PC-9 (cell line): ENCODE data around the gene SYNGR2. TPM values are rescaled to one million over a fixed set of nuclear protein-coding genes. Genes with fewer than 3 reads are reported as not detected.
A peak's percentile ranks its signal among the peaks of the same experiment; 100 is the strongest.

Experiments
- BruUV-seq: library from RNA; stranded (reverse); fragments of 400-500 nt; replicated peaks from 2 replicates; lab custom pipeline; 2021; lab: Mats Ljungman, UMichigan
- CTCF ChIA-PET: fragments of 300-600 bp; sonication (Branson Sonifier 250); formaldehyde crosslinking; loops from one replicate; lab custom pipeline; 2022; ENCODE audit warnings: antibody characterized with exemption; lab: Charles Lee
- POLR2A ChIA-PET: fragments of 300-600 bp; sonication (Branson Sonifier 250); formaldehyde crosslinking; loops from one replicate; lab custom pipeline; 2022; ENCODE audit warnings: antibody characterized with exemption; ENCODE audit not compliant: unreplicated experiment; lab: Charles Lee
- DNase-seq, 2 experiments: peaks; one replicate each; pipeline versions ENCODE4 v3.0.0 to v3.0.0-alpha.2; 2015 to 2022; ENCODE audit warnings: mixed read lengths in 1 of 2
- H2AFZ ChIP-seq: fragments of 200-600 bp; sonication (generic); 2 replicates; pipeline ENCODE4 v1.8.1; 2017; ENCODE audit warnings: antibody characterized with exemption
- H3F3A ChIP-seq: fragments of 200-600 bp; sonication (generic); 2 replicates; pipeline ENCODE4 v1.8.1; 2017; ENCODE audit warnings: antibody characterized with exemption, mild to moderate bottlenecking, low read depth; ENCODE audit not compliant: insufficient read depth
- H3K27ac ChIP-seq: fragments of 200-600 bp; sonication (generic); 2 replicates; pipeline ENCODE4 v1.6.1; 2016; ENCODE audit warnings: mixed run types
- H3K27me3 ChIP-seq: fragments of 200-600 bp; sonication (generic); 2 replicates; pipeline ENCODE4 v1.6.1; 2016; ENCODE audit warnings: low read depth, mixed run types; ENCODE audit not compliant: insufficient read depth
- H3K36me3 ChIP-seq: fragments of 200-600 bp; sonication (generic); 2 replicates; pipeline ENCODE4 v1.6.1; 2016; ENCODE audit warnings: low read depth, mixed run types
- H3K4me1 ChIP-seq: fragments of 200-600 bp; sonication (generic); replicated peaks from 2 replicates; pipeline ENCODE4 v1.6.1; 2016; ENCODE audit warnings: mixed run types; ENCODE audit not compliant: insufficient read depth
- H3K4me2 ChIP-seq: fragments of 200-600 bp; sonication (generic); 2 replicates; pipeline ENCODE4 v1.6.1; 2017; ENCODE audit warnings: mixed run types
- H3K4me3 ChIP-seq: fragments of 200-600 bp; sonication (generic); 2 replicates; pipeline ENCODE4 v1.6.1; 2016; ENCODE audit warnings: mixed run types
- H3K79me2 ChIP-seq: fragments of 200-600 bp; sonication (generic); 2 replicates; pipeline ENCODE4 v1.6.1; 2017; ENCODE audit warnings: low read depth, mixed run types
- H3K9me2 ChIP-seq: fragments of 200-600 bp; sonication (generic); 2 replicates; pipeline ENCODE4 v1.8.1; 2017; ENCODE audit warnings: mild to moderate bottlenecking; ENCODE audit not compliant: insufficient read depth
- H3K9me3 ChIP-seq: fragments of 200-600 bp; sonication (generic); 2 replicates; pipeline ENCODE4 v1.8.1; 2016; ENCODE audit warnings: low read depth; ENCODE audit not compliant: insufficient read depth
- H4K20me1 ChIP-seq: fragments of 200-600 bp; sonication (generic); 2 replicates; pipeline ENCODE4 v1.8.1; 2017; ENCODE audit not compliant: insufficient read depth
- EZH2 ChIP-seq: fragments of 200-600 bp; sonication (generic); IDR thresholded peaks from 2 replicates; pipeline ENCODE4 v1.8.0; 2017; ENCODE audit warnings: antibody characterized with exemption, low read depth
- intact Hi-C: fragments of 100-400 bp; cut with micrococcal nuclease; formaldehyde crosslinking; loops from one replicate; pipeline ENCODE4 v1.10.0; 2022; ENCODE audit not compliant: unreplicated experiment
- total RNA-seq: library from RNA; stranded (reverse); gene quantifications from 2 replicates; pipeline ENCODE4 v1.2.3, GENCODE V29; 2021
- TF ChIP-seq, protein P1 (sequence below): fragments of 200-600 bp; sonication (generic); conservative IDR thresholded peaks from 2 replicates; pipeline ENCODE4 v1.6.1; 2017; ENCODE audit warnings: mixed run types, antibody characterized with exemption, mild to moderate bottlenecking, moderate library complexity

The SYNGR2 gene
- total RNA-seq, 1 experiment from 2014 or later: 91.9 TPM

DNA sequence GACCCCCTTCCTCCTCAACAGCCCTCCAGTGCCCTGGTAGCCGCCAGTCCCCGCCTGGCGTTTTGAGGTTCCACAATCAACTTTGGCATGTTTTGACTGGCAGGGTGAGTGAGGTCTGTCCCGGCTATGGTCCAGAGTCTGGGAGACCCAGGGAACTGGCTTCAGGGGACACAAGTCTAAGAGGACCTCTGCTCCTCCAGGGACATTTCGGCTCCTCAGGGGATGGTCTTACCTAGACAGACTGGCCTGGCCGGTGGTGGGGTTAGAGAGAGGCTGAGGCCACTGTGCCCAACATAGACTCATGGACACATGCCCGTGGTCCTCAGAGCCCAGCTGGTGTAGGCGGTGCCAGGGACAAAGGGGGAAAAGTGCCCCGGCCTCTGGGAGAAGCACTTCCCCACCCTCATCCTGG, 35.6 kb upstream of the SYNGR2 start:
- Histone ChIP-seq H3K27me3 (no peaks in the 10 kb centered on the region), H3K4me1 (peaks cover 13% of the 10 kb centered on the region), H4K20me1 (no peaks in the 10 kb centered on the region), H3K27ac (no peak overlapping the region), H3F3A (peaks cover 19% of the 10 kb centered on the region; the same call in 1 of the 2 replicates), H3K9me2 (no peaks in the 10 kb centered on the region), H2AFZ (no peak overlapping the region), H3K36me3 (no peaks in the 10 kb centered on the region), H3K4me2 (peak overlapping the region; percentile 70), H3K79me2 (no peaks in the 10 kb centered on the region), H3K4me3 (no peak overlapping the region), H3K9me3 (no peaks in the 10 kb centered on the region)
- BruUV-seq: no TSS peak
- intact Hi-C loops: no loop called here
- TF ChIP-seq, protein P1, sequence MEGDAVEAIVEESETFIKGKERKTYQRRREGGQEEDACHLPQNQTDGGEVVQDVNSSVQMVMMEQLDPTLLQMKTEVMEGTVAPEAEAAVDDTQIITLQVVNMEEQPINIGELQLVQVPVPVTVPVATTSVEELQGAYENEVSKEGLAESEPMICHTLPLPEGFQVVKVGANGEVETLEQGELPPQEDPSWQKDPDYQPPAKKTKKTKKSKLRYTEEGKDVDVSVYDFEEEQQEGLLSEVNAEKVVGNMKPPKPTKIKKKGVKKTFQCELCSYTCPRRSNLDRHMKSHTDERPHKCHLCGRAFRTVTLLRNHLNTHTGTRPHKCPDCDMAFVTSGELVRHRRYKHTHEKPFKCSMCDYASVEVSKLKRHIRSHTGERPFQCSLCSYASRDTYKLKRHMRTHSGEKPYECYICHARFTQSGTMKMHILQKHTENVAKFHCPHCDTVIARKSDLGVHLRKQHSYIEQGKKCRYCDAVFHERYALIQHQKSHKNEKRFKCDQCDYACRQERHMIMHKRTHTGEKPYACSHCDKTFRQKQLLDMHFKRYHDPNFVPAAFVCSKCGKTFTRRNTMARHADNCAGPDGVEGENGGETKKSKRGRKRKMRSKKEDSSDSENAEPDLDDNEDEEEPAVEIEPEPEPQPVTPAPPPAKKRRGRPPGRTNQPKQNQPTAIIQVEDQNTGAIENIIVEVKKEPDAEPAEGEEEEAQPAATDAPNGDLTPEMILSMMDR: no peak
- no peak for TF ChIP-seq EZH2
- no peak for DNase-seq
- ChIA-PET POLR2A (no interaction called here), CTCF (no interaction called here)

DNA sequence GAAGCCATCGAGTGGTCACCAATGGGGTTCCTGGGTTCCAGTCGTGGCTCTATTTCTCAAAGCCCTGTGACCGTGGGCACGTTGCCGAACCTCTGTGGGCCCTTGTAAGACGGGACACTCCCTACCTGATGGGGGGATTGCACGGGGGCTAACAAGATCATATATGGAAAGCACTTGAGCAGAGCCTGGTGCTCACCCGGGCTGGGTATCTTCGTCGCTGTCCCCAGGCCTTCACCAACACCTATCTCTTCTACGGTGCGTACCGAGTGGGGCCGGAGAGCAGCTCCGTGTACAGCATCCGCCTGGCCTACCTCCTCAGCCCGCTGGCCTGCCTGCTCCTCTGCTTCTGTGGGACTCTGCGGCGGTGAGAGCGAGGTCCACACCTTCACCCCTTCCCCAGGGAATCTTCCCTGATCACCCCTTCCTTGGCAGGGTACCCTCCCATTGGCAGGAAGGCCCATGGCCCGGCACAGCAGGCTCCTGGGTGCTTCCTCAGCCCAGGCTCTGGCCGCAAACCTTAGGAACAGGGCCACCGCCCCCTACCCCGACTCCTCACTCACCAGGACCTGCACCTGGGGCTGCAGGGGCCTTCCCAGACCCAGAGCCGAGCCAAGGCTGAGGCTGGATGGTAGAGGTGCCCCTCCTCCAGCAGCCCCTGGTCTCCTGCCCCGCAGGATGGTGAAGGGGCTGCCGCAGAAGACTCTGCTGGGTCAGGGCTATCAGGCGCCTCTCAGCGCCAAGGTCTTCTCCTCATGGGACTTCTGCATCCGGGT, 35.0 kb upstream of the SYNGR2 start:
- POLR2A ChIA-PET: no interaction called here
- no peak for DNase-seq
- Histone ChIP-seq H3K27me3 (no peaks in the 10 kb centered on the region), H3K79me2 (no peaks in the 10 kb centered on the region), H3K36me3 (no peaks in the 10 kb centered on the region), H2AFZ (no peak overlapping the region), H3K4me2 (no peak overlapping the region), H3K4me1 (peaks cover 13% of the 10 kb centered on the region), H3K9me3 (no peaks in the 10 kb centered on the region), H3K27ac (no peak overlapping the region), H4K20me1 (no peaks in the 10 kb centered on the region), H3K9me2 (no peaks in the 10 kb centered on the region), H3K4me3 (no peak overlapping the region), H3F3A (peaks cover 23% of the 10 kb centered on the region; the same call in 1 of the 2 replicates)
- CTCF ChIA-PET: no interaction called here
- intact Hi-C loops: no loop called here
- BruUV-seq: no TSS peak
- TF ChIP-seq EZH2: no peak
- TF ChIP-seq, protein P1: no peak

DNA sequence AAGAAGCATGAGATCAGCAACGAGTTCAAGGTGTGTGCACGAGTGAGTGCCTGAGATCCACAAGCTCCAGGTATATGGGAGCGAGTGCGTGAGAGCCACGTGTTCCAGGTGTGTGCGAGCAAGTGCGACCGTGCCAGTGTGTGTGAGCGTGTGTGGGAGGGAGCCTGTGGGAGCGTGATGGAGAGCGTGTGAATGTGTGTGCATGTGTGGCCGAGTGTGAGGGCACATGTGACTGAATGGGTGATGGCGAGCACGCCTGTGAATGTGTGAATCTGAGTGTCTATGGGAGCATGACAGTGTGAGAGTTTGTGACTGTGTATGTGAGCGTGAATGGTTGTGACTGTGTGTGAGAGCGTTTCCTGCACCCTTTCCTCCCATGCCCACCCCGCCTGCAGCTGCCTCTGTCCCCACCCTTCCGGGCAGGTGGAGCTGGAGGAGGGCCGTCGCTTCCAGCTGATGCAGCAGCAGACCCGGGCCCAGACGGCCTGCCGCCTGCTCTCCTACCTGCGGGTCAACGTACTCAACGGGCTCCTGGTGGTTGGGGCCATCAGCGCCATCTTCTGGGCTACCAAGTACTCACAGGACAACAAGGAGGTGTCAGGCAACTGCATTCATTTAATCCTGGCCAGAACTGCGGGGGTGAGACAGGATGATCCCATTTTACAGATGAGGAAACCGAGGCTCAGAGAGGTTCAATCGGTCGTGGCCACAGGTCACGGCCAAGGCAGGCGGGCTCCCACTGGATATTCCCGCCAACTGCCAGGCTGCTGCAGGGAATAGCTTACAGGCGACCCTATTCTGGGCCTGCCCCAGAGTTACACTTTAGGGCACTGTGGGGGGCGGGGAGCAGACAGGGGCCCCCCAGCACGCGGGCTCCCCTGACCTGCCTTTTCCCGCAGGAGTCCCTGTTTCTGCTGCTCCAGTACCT, 34.1 kb upstream of the SYNGR2 start:
- Histone ChIP-seq H4K20me1 (no peaks in the 10 kb centered on the region), H3K27me3 (no peaks in the 10 kb centered on the region), H3K9me3 (no peaks in the 10 kb centered on the region), H3F3A (peaks cover 26% of the 10 kb centered on the region; the same call in 1 of the 2 replicates), H3K4me2 (no peak overlapping the region), H2AFZ (no peak overlapping the region), H3K9me2 (no peaks in the 10 kb centered on the region), H3K4me1 (peaks cover 8% of the 10 kb centered on the region), H3K4me3 (no peak overlapping the region), H3K36me3 (no peaks in the 10 kb centered on the region), H3K27ac (no peak overlapping the region), H3K79me2 (no peaks in the 10 kb centered on the region)
- ChIA-PET POLR2A (interaction anchor here (0.6 to 0.7 kb wide), 2 partner anchors 8 to 84 kb away, joined by 3 to 19 read pairs; no protein-coding TSS in a partner anchor), CTCF (no interaction called here)
- intact Hi-C loops: loop anchor here (1.0 kb wide), 1 partner anchor 22 kb away; no protein-coding TSS in a partner anchor
- TF ChIP-seq EZH2: no peak
- TF ChIP-seq, protein P1: peak; percentile 43; the same call in 1 of the 2 replicates
- DNase-seq: peak in 1 of 2 experiments; percentile 49
- no TSS peak for BruUV-seq
